Neural cell (in vitro differentiated cells): ENCODE measurements around the gene DGCR8. TPM values are rescaled to one million over a fixed set of nuclear protein-coding genes. Genes with fewer than 3 reads are reported as not detected.

ENCODE experiments used
- H2AFZ ChIP-seq: fragments of 200-600, 300-800 bp; sonication (generic), shearing (Covaris generic); 2 replicates; pipeline ENCODE4 v1.6.0; 2014; ENCODE audit warnings: low read depth, mild to moderate bottlenecking, antibody characterized with exemption, low read length, moderate library complexity
- H3F3A ChIP-seq: fragments of 200-600 bp; shearing (Covaris generic); 2 replicates; pipeline ENCODE4 v1.6.1; 2016; ENCODE audit warnings: mild to moderate bottlenecking, moderate library complexity, mixed read lengths, antibody characterized with exemption, low read length; ENCODE audit not compliant: insufficient read depth, poor library complexity, severe bottlenecking
- H3K27ac ChIP-seq: fragments of 200-600, 300-800 bp; sonication (generic), shearing (Covaris generic); 2 replicates; pipeline ENCODE4 v1.5.1; 2014; ENCODE audit warnings: mild to moderate bottlenecking, low read length, moderate library complexity
- H3K27me3 ChIP-seq: fragments of 300-800, 200-600 bp; sonication (generic), shearing (Covaris generic); 2 replicates; pipeline ENCODE4 v1.6.0; 2014; ENCODE audit warnings: mild to moderate bottlenecking, low read depth, low read length, moderate library complexity; ENCODE audit not compliant: insufficient read depth
- H3K36me3 ChIP-seq: fragments of 300-800, 200-600 bp; sonication (generic), shearing (Covaris generic); 2 replicates; pipeline ENCODE4 v1.5.1; 2014; ENCODE audit warnings: mild to moderate bottlenecking, antibody characterized with exemption, low read length, moderate library complexity; ENCODE audit not compliant: insufficient read depth
- H3K4me2 ChIP-seq: fragments of 300-800, 200-600 bp; sonication (generic), shearing (Covaris generic); 2 replicates; pipeline ENCODE4 v1.6.0; 2014; ENCODE audit warnings: mild to moderate bottlenecking, low read length
- H3K4me3 ChIP-seq: fragments of 300-800, 200-600 bp; sonication (generic), shearing (Covaris generic); 2 replicates; pipeline ENCODE4 v1.5.1; 2014; ENCODE audit warnings: mild to moderate bottlenecking, low read length, moderate library complexity
- H3K79me2 ChIP-seq: fragments of 200-600 bp; shearing (Covaris generic); replicated peaks from 2 replicates; pipeline ENCODE4 v1.6.0; 2014; ENCODE audit warnings: mild to moderate bottlenecking, low read length, moderate library complexity; ENCODE audit not compliant: insufficient read depth
- H3K9ac ChIP-seq: fragments of 300-800, 200-600 bp; sonication (generic), shearing (Covaris generic); 2 replicates; pipeline ENCODE4 v1.6.1; 2016; ENCODE audit warnings: mild to moderate bottlenecking, low read length, mixed read lengths
- H3K9me2 ChIP-seq: fragments of 200-600 bp; shearing (Covaris generic); 2 replicates; pipeline ENCODE4 v1.6.1; 2016; ENCODE audit warnings: mild to moderate bottlenecking, low read length, mixed read lengths; ENCODE audit not compliant: insufficient read depth
- H3K9me3 ChIP-seq: fragments of 200-600, 300-800 bp; sonication (generic), shearing (Covaris generic); 2 replicates; pipeline ENCODE4 v1.6.1; 2016; ENCODE audit warnings: mild to moderate bottlenecking, mixed run types, low read length, moderate library complexity, mixed read lengths
- H4K20me1 ChIP-seq: fragments of 200-600 bp; shearing (Covaris generic); 2 replicates; pipeline ENCODE4 v1.6.1; 2016; ENCODE audit warnings: mild to moderate bottlenecking, mixed run types; ENCODE audit not compliant: insufficient read depth
- CTCF ChIP-seq: fragments of 450-650 bp; IDR thresholded peaks from 2 replicates; pipeline ENCODE4 v1.5.1; 2014; ENCODE audit warnings: antibody characterized with exemption, mild to moderate bottlenecking, moderate library complexity; ENCODE audit not compliant: poor library complexity, severe bottlenecking
- EP300 ChIP-seq: fragments of 450-650 bp; conservative IDR thresholded peaks from 2 replicates; pipeline ENCODE4 v1.6.1; 2014; ENCODE audit warnings: antibody characterized with exemption, mild to moderate bottlenecking, moderate library complexity; ENCODE audit not compliant: poor library complexity, severe bottlenecking
- EZH2 ChIP-seq: fragments of 200-600, 300-800 bp; shearing (Covaris generic), sonication (generic); IDR thresholded peaks from 2 replicates; pipeline ENCODE4 v1.6.1; 2014; ENCODE audit warnings: antibody characterized with exemption, low read length, borderline replicate concordance, mild to moderate bottlenecking; ENCODE audit not compliant: insufficient read depth, poor library complexity, severe bottlenecking
- MXI1 ChIP-seq: fragments of 450-650 bp; conservative IDR thresholded peaks from 2 replicates; pipeline ENCODE4 v1.6.1; 2014; ENCODE audit warnings: antibody characterized with exemption, mild to moderate bottlenecking; ENCODE audit not compliant: poor library complexity, severe bottlenecking
- POLR2AphosphoS5 ChIP-seq: IDR thresholded peaks from 2 replicates; pipeline ENCODE4 v1.6.1; 2012
- RAD21 ChIP-seq: fragments of 450-650 bp; conservative IDR thresholded peaks from 2 replicates; pipeline ENCODE4 v1.6.1; 2014; ENCODE audit warnings: antibody characterized with exemption, mild to moderate bottlenecking, moderate library complexity
- REST ChIP-seq: IDR thresholded peaks from 2 replicates; pipeline ENCODE4 v1.6.1; 2012; ENCODE audit warnings: borderline replicate concordance
- SMC3 ChIP-seq: fragments of 450-650 bp; conservative IDR thresholded peaks from 2 replicates; pipeline ENCODE4 v1.6.1; 2014; ENCODE audit warnings: antibody characterized with exemption, mild to moderate bottlenecking, moderate library complexity; ENCODE audit not compliant: poor library complexity
- TAF1 ChIP-seq: IDR thresholded peaks from 2 replicates; pipeline ENCODE4 v1.6.1; 2012; ENCODE audit warnings: low read depth
- polyA plus RNA-seq: library from polyadenylated mRNA; depleted of rRNA; stranded (reverse); fragments of >200 nt; gene quantifications from 2 replicates; pipeline ENCODE4 v1.2.3, GENCODE V29; 2014

Gene DGCR8
- polyA plus RNA-seq, 1 donor from 2014 or later, result 48.9 TPM

DNA sequence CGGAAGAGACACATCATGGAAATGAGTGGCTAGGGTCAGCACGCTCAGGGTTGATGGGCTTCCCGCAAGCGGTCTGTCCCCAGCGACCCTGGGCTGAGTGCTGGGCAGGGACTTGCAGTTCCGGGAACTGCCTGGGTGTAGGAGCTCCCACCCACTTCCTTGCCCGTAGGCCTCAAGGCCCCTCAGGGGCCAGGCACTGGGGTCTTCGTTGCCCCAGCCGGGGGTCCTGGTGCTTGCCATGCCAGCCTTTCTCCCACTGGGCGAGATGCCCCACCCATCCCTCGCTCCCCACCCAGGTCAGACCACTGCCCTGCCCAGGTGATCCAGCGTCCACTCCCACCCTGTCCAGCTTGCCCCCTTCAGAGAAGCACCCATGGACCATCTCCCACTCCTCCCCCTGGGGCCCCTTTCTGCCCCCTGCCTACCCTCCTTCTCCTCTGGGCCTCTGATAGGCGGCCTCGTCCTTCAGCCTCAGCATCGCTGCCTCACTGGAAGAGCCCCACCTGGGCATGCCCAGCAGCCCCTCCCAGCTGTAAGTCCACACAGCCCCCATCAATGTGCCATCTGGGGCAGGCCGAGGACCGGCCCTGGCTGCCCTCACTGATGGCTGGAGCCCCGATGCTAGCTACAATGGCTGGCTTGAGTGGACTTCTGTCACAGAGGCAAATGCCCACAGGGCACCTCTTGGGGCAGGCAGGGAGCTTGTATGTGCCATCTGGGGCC, 17.8 kb upstream of the DGCR8 start:
- Histone ChIP-seq H3K27ac (no peak overlapping the region), H3K4me2 (no peak overlapping the region), H3K36me3 (no peaks in the 10 kb centered on the region), H3K27me3 (no peaks in the 10 kb centered on the region), H3K9me2 (no peaks in the 10 kb centered on the region), H3K9me3 (no peaks in the 10 kb centered on the region), H3K4me3 (no peak overlapping the region), H3K79me2 (no peaks in the 10 kb centered on the region), H4K20me1 (no peaks in the 10 kb centered on the region), H3F3A (no peaks in the 10 kb centered on the region), H2AFZ (no peak overlapping the region), H3K9ac (no peak overlapping the region)
- TF ChIP-seq SMC3 (no peak), REST (no peak), POLR2AphosphoS5 (no peak), EP300 (no peak)

- Histone ChIP-seq H3K9me2 (no peaks in the 10 kb centered on the region), H2AFZ (no peak overlapping the region), H3K27ac (no peak overlapping the region), H3K27me3 (no peaks in the 10 kb centered on the region), H3K9ac (no peak overlapping the region), H3K9me3 (no peaks in the 10 kb centered on the region), H3K4me2 (no peak overlapping the region), H3F3A (no peaks in the 10 kb centered on the region), H3K36me3 (no peaks in the 10 kb centered on the region), H3K79me2 (no peaks in the 10 kb centered on the region), H4K20me1 (no peaks in the 10 kb centered on the region), H3K4me3 (no peak overlapping the region)
- TF ChIP-seq REST (no peak), EZH2 (no peak), TAF1 (no peak), MXI1 (no peak), RAD21 (no peak), SMC3 (no peak), CTCF (no peak), POLR2AphosphoS5 (no peak)
Observed at GRCh38 chr22:20062766-20063083, 17.3 kb upstream of the DGCR8 start.
